AG10803 (cell line): ENCODE data around the gene CDH23.

Source experiments
- DNase-seq: peaks from one replicate; pipeline ENCODE4 v3.0.0; 2010; ENCODE audit warnings: low read depth
- H3K4me3 ChIP-seq: 2 replicates; pipeline ENCODE4 v1.5.1; 2011; ENCODE audit warnings: mild to moderate bottlenecking, low read length, control low read depth
- TF ChIP-seq, protein P1 (sequence below): conservative IDR thresholded peaks from 2 replicates; pipeline ENCODE4 v1.5.1; 2011; ENCODE audit warnings: mild to moderate bottlenecking, low read length, control low read depth, inconsistent platforms

Gene CDH23

DNA sequence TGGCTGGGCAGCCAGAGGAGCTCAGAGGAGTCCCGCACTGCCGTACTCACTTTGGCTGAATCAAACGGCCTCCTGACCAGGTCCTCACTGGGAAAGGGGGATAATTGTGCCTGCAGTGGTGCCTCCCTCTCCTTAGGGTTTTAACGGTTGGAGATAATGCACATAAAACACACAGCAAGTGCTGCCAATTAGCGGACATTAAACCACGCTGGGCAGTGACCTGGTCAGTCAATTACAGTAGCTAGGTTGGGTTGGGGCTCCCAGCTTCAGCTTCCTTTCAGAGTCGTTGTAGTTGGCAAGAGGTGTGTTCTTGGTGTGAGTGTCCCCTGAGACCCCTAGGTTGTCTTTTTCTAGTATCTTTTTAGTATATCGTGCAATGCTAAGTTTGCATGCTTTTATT lies 176.2 kb downstream of the CDH23 start:
- no peak for DNase-seq
- TF ChIP-seq, protein P1, sequence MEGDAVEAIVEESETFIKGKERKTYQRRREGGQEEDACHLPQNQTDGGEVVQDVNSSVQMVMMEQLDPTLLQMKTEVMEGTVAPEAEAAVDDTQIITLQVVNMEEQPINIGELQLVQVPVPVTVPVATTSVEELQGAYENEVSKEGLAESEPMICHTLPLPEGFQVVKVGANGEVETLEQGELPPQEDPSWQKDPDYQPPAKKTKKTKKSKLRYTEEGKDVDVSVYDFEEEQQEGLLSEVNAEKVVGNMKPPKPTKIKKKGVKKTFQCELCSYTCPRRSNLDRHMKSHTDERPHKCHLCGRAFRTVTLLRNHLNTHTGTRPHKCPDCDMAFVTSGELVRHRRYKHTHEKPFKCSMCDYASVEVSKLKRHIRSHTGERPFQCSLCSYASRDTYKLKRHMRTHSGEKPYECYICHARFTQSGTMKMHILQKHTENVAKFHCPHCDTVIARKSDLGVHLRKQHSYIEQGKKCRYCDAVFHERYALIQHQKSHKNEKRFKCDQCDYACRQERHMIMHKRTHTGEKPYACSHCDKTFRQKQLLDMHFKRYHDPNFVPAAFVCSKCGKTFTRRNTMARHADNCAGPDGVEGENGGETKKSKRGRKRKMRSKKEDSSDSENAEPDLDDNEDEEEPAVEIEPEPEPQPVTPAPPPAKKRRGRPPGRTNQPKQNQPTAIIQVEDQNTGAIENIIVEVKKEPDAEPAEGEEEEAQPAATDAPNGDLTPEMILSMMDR = no peak
- H3K4me3 ChIP-seq = no peak overlapping the region

DNA sequence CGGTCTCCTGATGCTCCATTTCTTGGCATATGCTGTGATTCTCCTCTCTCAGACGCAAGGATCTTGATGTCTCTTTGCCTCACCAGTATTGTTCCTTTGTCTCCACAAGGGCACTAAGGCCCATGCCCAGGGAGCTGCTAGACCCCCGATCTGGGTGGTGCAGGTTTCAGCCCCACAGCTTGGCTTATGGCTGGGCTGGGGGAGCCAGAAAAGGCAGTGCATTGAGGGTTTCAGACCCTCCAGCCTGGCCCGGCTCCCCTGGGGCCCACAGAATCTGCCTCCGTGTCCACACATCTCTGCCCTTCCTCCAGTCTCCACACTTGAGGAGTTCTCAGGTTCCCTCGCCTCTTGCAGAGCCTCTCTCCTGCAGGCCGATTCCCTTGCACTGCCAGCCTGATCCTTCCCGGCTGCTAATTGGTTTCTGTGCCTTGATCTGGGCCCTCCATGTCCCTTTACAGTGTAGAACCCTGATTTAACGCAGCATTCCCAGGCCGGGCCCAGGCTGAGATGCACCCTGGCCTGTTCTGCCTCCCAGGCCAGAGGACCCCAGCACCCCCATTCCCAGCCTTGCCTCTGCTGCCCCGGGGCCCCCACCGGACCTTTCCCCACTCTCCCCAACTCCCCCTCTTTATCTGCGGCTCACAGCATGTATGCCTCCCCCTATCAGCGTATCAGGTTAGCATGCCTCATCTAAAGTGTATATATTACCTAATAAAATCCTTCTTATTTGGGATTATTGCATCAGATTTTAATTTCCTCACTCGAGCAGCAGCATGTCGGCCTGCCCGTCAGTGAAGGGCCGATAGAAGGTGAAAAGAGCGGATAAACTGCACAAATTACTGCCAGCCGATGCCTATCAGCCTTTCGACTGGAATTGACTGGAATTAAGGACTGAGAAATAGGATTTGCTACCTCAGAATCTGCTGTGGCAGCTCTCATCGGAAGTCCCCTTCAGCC lies 177.1 kb downstream of the CDH23 start:
- TF ChIP-seq, protein P1 = no peak

DNA sequence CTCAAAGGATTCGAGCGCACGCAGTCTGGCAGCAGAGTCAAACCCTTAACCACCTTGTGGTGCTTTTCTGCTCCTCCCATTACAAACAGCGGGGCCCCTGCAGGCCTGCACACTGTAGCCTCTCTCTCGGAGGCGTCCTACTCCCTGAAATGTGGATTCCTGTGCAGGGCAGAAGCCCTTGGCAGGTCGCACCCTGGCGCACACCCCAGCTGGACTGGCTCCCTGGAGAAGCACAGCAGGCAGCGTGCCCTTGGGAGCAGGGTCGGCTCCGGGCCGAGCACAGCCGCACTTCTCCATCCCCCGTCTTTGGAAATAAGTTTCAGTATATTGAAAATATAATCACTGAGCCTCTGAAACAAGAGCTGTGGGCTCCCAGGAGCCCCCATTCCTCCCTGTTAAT lies 178.7 kb downstream of the CDH23 start:
- no peak overlapping the region for H3K4me3 ChIP-seq
- no peak for DNase-seq
- TF ChIP-seq, protein P1 = no peak

More for the DNA sequence above, 177.1 kb downstream of the CDH23 start:
- H3K4me3 ChIP-seq = no peak overlapping the region
- DNase-seq = no peak

- H3K4me3 ChIP-seq = no peak overlapping the region
- TF ChIP-seq, protein P1 = no peak
- DNase-seq = no peak
Observed at GRCh38 chr10:71575934-71576801, 179.4 kb downstream of the CDH23 start.

- TF ChIP-seq, protein P1 = no peak
- H3K4me3 ChIP-seq = no peak overlapping the region
- DNase-seq = no peak
Observed at GRCh38 chr10:71576842-71577241, 180.1 kb downstream of the CDH23 start.

DNA sequence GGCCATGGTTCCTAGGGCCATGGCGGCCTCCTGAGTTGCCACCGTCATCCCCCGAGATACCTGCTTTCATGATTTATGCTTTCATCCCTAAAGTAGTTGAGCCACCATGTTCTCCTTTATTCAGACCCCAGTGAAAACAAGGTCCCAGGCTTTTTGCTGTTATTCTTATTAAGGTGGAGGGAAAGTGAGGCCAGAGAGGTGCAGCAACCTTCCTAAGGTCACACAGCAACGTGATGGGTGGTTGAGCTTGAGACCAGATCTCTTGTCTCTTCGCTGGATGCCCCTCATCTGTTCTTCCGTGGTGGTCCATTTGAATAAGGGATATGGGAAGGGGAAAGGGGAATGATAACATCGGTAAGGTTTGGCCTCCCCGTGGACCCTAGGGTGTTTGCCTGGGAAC lies 180.6 kb downstream of the CDH23 start:
- H3K4me3 ChIP-seq = no peak overlapping the region
- DNase-seq = no peak
- TF ChIP-seq, protein P1 = no peak
